Measurements from ENCODE around the gene EIF4E1B. TPM values are rescaled to one million over a fixed set of nuclear protein-coding genes. Genes with fewer than 3 reads are reported as not detected.

EIF4E1B gene
- total and polyA plus RNA-seq, 2 donors (not counting 1 experiment from before 2014, with no cell fraction given): not detected

- Histone ChIP-seq H4K20me1 (ENCODE audit: control insufficient read depth, insufficient read depth, low read length, poor library complexity, severe bottlenecking) (no peaks in the 10 kb centered on the region), H3K79me2 (ENCODE audit: control insufficient read depth, insufficient read depth, low read length) (no peaks in the 10 kb centered on the region), H3K4me2 (replicated peaks; ENCODE audit: low read depth, low read length, poor library complexity, severe bottlenecking) (no peak overlapping the region), H3K27ac (ENCODE audit: low read length in 2 of 2) (no peak overlapping the region), H2AFZ (ENCODE audit: insufficient read depth, low read depth, low read length, poor library complexity, severe bottlenecking) (no peak overlapping the region), H3K27me3 (replicated peaks in 1 of 4; ENCODE audit: control extremely low read depth in 1 of 4, control insufficient read depth in 3 of 4, insufficient read depth in 4 of 4, low read length in 3 of 4) (peaks cover 0 to 45% (median 23%) of the 10 kb centered on the region in 4 experiments), H3K4me1 (ENCODE audit: control insufficient read depth in 2 of 2, insufficient read depth in 2 of 2, low read length in 2 of 2) (peaks cover 34 to 38% of the 10 kb centered on the region in 2 donors), H3K9me3 (ENCODE audit: control extremely low read depth in 1 of 3, control insufficient read depth in 2 of 3, insufficient read depth in 1 of 3, low read length in 2 of 3) (peaks cover 0 to 12% (median 0%) of the 10 kb centered on the region in 3 donors), H3K36me3 (replicated peaks in 1 of 2; ENCODE audit: control extremely low read depth in 1 of 2, control insufficient read depth in 1 of 2, extremely low read depth in 1 of 2, insufficient read depth in 2 of 2, low read length in 1 of 2) (no peaks in the 10 kb centered on the region), H3K4me3 (ENCODE audit: control extremely low read depth in 1 of 5, extremely low read depth in 1 of 5, insufficient read depth in 1 of 5, low read depth in 2 of 5, low read length in 4 of 5) (no peak overlapping the region), H3K9ac (ENCODE audit: low read length) (no peak overlapping the region)
- H3K4me1 Mint-ChIP-seq: peaks cover 42% of the 10 kb centered on the region
- H3K27me3 Mint-ChIP-seq: peaks cover 45% of the 10 kb centered on the region
- intact Hi-C loops (cut with micrococcal nuclease): no loop called here
- 64% methylated on average over 4 of the region's 7 CpGs for WGBS (ENCODE audit: insufficient coverage)
- no peak overlapping the region for H3K4me3 Mint-ChIP-seq
- H3K9me3 Mint-ChIP-seq (ENCODE audit: insufficient read depth): no peaks in the 10 kb centered on the region
- ATAC-seq (ENCODE audit: low read depth) (no peak), DNase-seq (no peak)
- ChIA-PET CTCF (no interaction called here), POLR2A (interaction anchor here (0.7 kb wide), 1 partner anchor 20 kb away, joined by 3 read pairs; the partner anchor contains the start of gene TSPAN17)
- no peak for TF ChIP-seq CTCF (IDR thresholded peaks at IDR 0.05)
- TF ChIP-seq EZH2 (IDR thresholded peaks at IDR 0.05; ENCODE audit: borderline replicate concordance, insufficient read depth, low read depth, low read length, poor library complexity, severe bottlenecking): no peak
- no peak overlapping the region for H3K27ac Mint-ChIP-seq
Observed at GRCh38 chr5:176626876-176627236, 3.6 kb upstream of the EIF4E1B start.

GRCh38 chr5:176627582-176627981 lies 2.9 kb upstream of the EIF4E1B start:
- intact Hi-C loops (cut with micrococcal nuclease): no loop called here
- H3K27me3 Mint-ChIP-seq: peaks cover 38% of the 10 kb centered on the region
- Histone ChIP-seq H3K4me3 (ENCODE audit: control extremely low read depth in 1 of 5, extremely low read depth in 1 of 5, insufficient read depth in 1 of 5, low read depth in 2 of 5, low read length in 4 of 5) (no peak overlapping the region), H3K27ac (ENCODE audit: low read length in 2 of 2) (no peak overlapping the region), H3K4me1 (ENCODE audit: control insufficient read depth in 2 of 2, insufficient read depth in 2 of 2, low read length in 2 of 2) (peaks cover 34 to 40% of the 10 kb centered on the region in 2 donors), H3K9me3 (ENCODE audit: control extremely low read depth in 1 of 3, control insufficient read depth in 2 of 3, insufficient read depth in 1 of 3, low read length in 2 of 3) (peaks cover 0 to 9% (median 0%) of the 10 kb centered on the region in 3 donors), H3K79me2 (ENCODE audit: control insufficient read depth, insufficient read depth, low read length) (no peaks in the 10 kb centered on the region), H3K9ac (ENCODE audit: low read length) (no peak overlapping the region), H2AFZ (ENCODE audit: insufficient read depth, low read depth, low read length, poor library complexity, severe bottlenecking) (no peak overlapping the region), H3K27me3 (replicated peaks in 1 of 4; ENCODE audit: control extremely low read depth in 1 of 4, control insufficient read depth in 3 of 4, insufficient read depth in 4 of 4, low read length in 3 of 4) (peaks cover 0 to 42% (median 21%) of the 10 kb centered on the region in 4 experiments), H3K36me3 (replicated peaks in 1 of 2; ENCODE audit: control extremely low read depth in 1 of 2, control insufficient read depth in 1 of 2, extremely low read depth in 1 of 2, insufficient read depth in 2 of 2, low read length in 1 of 2) (no peaks in the 10 kb centered on the region), H3K4me2 (replicated peaks; ENCODE audit: low read depth, low read length, poor library complexity, severe bottlenecking) (no peak overlapping the region), H4K20me1 (ENCODE audit: control insufficient read depth, insufficient read depth, low read length, poor library complexity, severe bottlenecking) (no peaks in the 10 kb centered on the region)
- H3K9me3 Mint-ChIP-seq (ENCODE audit: insufficient read depth): no peaks in the 10 kb centered on the region
- 67% methylated on average over 4 of the region's 5 CpGs for WGBS (ENCODE audit: insufficient coverage)
- no peak overlapping the region for H3K27ac Mint-ChIP-seq
- H3K4me3 Mint-ChIP-seq: no peak overlapping the region
- H3K4me1 Mint-ChIP-seq: peaks cover 43% of the 10 kb centered on the region
- DNase-seq (no peak), ATAC-seq (ENCODE audit: low read depth) (no peak)
- CTCF ChIA-PET: no interaction called here
- POLR2A ChIA-PET: no interaction called here
- TF ChIP-seq EZH2 (IDR thresholded peaks at IDR 0.05; ENCODE audit: borderline replicate concordance, insufficient read depth, low read depth, low read length, poor library complexity, severe bottlenecking) (no peak), CTCF (IDR thresholded peaks at IDR 0.05) (no peak)
